Endothelial cell (in vitro differentiated cells): ENCODE results near the gene CHL1. TPM values are rescaled to one million over a fixed set of nuclear protein-coding genes. Genes with fewer than 3 reads are reported as not detected.

Source experiments
- DNase-seq: peaks from one replicate; pipeline ENCODE4 v3.0.0; 2021; ENCODE audit warnings: low spot score
- H3K27ac Mint-ChIP-seq: one replicate; pipeline ENCODE4 v1.8.0; 2021; ENCODE audit warnings: mixed read lengths, inconsistent platforms; ENCODE audit not compliant: unreplicated experiment
- H3K27me3 Mint-ChIP-seq: one replicate; pipeline ENCODE4 v1.8.0; 2021; ENCODE audit warnings: mild to moderate bottlenecking, moderate library complexity, mixed read lengths, inconsistent platforms; ENCODE audit not compliant: unreplicated experiment
- H3K36me3 Mint-ChIP-seq: one replicate; pipeline ENCODE4 v1.8.0; 2021; ENCODE audit warnings: mild to moderate bottlenecking, low read depth, mixed read lengths, inconsistent platforms; ENCODE audit not compliant: unreplicated experiment
- H3K4me1 Mint-ChIP-seq: one replicate; pipeline ENCODE4 v1.8.0; 2021; ENCODE audit warnings: mild to moderate bottlenecking, mixed read lengths, inconsistent platforms; ENCODE audit not compliant: unreplicated experiment
- H3K4me3 Mint-ChIP-seq: one replicate; pipeline ENCODE4 v1.8.0; 2021; ENCODE audit warnings: mild to moderate bottlenecking, mixed read lengths, inconsistent platforms; ENCODE audit not compliant: unreplicated experiment
- H3K9me3 Mint-ChIP-seq: one replicate; pipeline ENCODE4 v1.8.0; 2021; ENCODE audit warnings: mixed read lengths, inconsistent platforms; ENCODE audit not compliant: unreplicated experiment
- total RNA-seq: library from RNA; stranded (reverse); fragmentation: NEBNext Ultra II Directional; extraction: Animal tissue kit (Norgen Biotek cat#: 25700); gene quantifications from one replicate; pipeline ENCODE4 v1.2.1, GENCODE V29; 2021; ENCODE audit not compliant: unreplicated experiment
- TF ChIP-seq, protein P1 (sequence below): fragments of 200-600 bp; sonication (generic); IDR thresholded peaks from one replicate; pipeline ENCODE4 v1.5.0; 2021; ENCODE audit warnings: antibody characterized with exemption; ENCODE audit not compliant: unreplicated experiment

Gene CHL1
- total RNA-seq, 1 donor from 2014 or later: not detected

DNA sequence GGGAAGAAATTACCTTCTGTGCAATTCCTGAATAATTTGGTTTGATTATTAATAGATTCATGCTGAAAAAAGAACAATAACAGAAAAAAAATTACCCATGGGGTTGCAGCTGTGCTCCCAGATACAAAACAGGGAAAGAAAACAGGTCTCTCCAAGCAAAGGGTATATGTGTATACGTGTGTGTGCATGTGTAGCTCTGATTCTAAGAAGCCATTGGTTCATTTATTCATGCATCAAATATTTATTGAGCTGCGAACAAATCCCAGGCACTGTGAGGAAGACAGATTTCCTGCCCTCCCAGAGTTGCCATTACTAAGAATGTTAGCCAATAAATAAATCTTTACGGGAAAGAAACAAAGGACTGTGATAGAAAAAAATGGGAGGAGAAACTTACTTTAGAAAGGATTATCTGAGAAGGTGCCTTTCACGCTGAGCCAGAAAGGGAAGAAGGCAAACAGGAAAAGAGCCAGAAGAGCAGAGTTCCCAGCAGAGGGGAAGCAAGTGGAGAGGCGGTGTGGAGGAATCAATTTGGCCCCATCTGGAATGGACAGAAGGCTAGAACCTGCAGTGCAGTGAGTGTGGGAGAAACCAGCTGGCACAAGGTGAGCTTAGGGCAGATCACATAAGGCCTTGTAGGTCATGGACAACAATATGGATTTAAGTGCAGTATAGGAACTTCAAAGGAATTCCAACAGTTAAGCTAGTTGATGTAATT, 20.7 kb downstream of the CHL1 start:
- Mint-ChIP-seq H3K27me3 (peaks cover 1% of the 10 kb centered on the region), H3K9me3 (peaks cover 25% of the 10 kb centered on the region), H3K27ac (no peak overlapping the region), H3K36me3 (peaks cover 3% of the 10 kb centered on the region), H3K4me3 (no peak overlapping the region), H3K4me1 (no peaks in the 10 kb centered on the region)
- TF ChIP-seq, protein P1, sequence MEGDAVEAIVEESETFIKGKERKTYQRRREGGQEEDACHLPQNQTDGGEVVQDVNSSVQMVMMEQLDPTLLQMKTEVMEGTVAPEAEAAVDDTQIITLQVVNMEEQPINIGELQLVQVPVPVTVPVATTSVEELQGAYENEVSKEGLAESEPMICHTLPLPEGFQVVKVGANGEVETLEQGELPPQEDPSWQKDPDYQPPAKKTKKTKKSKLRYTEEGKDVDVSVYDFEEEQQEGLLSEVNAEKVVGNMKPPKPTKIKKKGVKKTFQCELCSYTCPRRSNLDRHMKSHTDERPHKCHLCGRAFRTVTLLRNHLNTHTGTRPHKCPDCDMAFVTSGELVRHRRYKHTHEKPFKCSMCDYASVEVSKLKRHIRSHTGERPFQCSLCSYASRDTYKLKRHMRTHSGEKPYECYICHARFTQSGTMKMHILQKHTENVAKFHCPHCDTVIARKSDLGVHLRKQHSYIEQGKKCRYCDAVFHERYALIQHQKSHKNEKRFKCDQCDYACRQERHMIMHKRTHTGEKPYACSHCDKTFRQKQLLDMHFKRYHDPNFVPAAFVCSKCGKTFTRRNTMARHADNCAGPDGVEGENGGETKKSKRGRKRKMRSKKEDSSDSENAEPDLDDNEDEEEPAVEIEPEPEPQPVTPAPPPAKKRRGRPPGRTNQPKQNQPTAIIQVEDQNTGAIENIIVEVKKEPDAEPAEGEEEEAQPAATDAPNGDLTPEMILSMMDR: no peak
- no peak for DNase-seq

DNA sequence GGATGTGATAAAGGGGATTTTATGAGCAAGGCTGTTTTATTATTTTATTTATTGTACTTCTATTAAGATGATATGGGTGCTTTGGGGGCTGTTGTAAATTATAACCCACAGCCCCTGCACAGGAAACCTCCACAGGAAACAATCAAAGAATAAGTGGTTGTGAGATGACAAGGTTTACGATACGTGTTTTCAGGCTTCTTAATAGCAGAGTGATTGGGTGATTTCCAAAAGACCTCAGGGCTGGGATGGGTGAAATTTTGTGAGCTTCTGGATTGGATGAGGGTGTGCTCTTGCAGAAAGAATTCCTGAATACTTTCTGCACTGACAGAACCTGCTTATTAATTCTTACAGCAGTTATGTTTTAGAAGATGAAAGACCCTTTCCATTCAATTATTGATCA, 21.4 kb downstream of the CHL1 start:
- peaks cover 1% of the 10 kb centered on the region for H3K27me3 Mint-ChIP-seq
- H3K9me3 Mint-ChIP-seq: peaks cover 32% of the 10 kb centered on the region
- TF ChIP-seq, protein P1: no peak
- DNase-seq: no peak
- H3K36me3 Mint-ChIP-seq: peaks cover 3% of the 10 kb centered on the region
- H3K4me1 Mint-ChIP-seq: no peaks in the 10 kb centered on the region
- no peak overlapping the region for H3K27ac Mint-ChIP-seq
- H3K4me3 Mint-ChIP-seq: no peak overlapping the region

DNA sequence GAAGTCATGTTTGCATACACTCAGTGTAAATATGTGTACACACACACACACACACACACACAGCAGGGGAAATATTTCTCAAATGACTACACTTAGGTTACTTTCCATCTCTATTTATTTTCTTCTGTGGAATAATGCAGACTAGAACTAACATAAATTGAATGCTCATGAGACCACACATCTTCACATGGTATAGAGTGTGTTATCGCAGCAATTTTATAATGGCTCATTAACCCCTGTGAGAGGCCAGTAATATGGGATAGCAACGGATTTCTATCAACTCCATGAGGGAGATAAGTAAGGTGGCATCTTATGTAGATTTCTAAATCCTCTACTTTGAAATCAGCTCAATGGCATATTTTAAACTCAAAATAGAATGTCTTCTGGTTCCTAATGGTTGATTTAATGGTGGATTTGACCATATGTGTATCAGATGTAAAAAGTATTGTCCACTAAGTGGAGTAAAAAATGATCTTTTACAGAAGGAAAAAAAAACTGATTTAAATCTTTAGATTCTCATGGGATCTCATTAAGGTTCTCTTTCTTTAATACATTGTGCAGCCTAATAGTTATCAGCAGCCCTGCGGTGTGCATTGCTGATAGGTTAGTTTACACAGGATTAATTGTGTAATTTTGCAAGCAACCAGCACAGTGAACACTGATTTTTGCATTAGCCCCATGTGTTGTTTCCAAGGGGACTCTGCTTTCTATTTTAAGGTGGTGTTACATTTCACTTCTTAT, 32.0 kb downstream of the CHL1 start:
- no peak for DNase-seq
- no peak overlapping the region for H3K4me3 Mint-ChIP-seq
- peaks cover 4% of the 10 kb centered on the region for H3K27me3 Mint-ChIP-seq
- H3K36me3 Mint-ChIP-seq: peaks cover 4% of the 10 kb centered on the region
- TF ChIP-seq, protein P1: no peak
- peaks cover 24% of the 10 kb centered on the region for H3K9me3 Mint-ChIP-seq
- H3K4me1 Mint-ChIP-seq: no peaks in the 10 kb centered on the region
- H3K27ac Mint-ChIP-seq: no peak overlapping the region

DNA sequence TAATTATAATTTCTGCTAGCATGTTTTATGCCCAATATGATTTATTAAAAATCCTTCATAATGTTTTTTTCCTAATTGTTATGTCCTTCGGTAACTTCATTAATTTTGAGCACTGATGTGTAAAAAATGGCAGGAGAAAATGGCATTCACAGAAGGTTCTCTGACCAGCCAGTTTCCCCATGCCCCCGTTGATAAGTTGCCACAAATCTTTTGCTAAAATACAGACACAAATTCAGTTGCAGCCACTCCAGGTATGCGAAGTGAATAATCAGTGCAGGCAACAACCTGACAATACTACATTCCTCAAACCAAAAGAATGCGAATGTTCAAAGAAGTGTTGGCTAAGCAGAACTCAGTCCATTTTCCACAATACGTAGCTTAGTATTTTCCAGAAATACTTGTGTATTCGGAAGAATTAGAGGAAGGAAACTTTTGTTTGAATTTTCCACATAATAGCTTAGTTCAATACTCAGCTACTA, 32.7 kb downstream of the CHL1 start:
- Mint-ChIP-seq H3K27me3 (peaks cover 4% of the 10 kb centered on the region), H3K4me3 (no peak overlapping the region), H3K36me3 (peaks cover 4% of the 10 kb centered on the region), H3K9me3 (peaks cover 24% of the 10 kb centered on the region), H3K27ac (no peak overlapping the region), H3K4me1 (no peaks in the 10 kb centered on the region)
- DNase-seq: no peak
- TF ChIP-seq, protein P1: no peak

DNA sequence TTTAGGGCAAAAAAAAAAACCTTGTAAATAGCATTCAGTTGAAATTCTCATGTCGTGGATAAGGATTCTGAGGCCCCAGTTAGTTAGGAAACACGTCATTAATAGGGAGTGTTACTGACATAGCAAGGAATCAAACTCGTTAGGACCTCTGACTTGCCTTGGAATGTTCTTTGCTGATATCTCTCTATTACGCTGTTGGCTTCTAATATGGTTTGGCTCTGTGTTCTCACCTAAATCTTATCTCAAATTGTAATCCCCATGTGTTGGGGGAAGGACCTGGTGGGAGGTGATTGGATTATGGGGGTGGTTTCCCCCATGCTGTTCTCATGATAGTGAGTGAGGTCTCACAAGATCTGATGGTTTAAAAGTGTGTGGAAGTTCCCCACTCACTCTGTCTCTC, 40.3 kb downstream of the CHL1 start:
- no peak for DNase-seq
- H3K27ac Mint-ChIP-seq: no peak overlapping the region
- peaks cover 13% of the 10 kb centered on the region for H3K9me3 Mint-ChIP-seq
- H3K4me1 Mint-ChIP-seq: no peaks in the 10 kb centered on the region
- H3K36me3 Mint-ChIP-seq: no peaks in the 10 kb centered on the region
- H3K27me3 Mint-ChIP-seq: no peaks in the 10 kb centered on the region
- TF ChIP-seq, protein P1: no peak
- H3K4me3 Mint-ChIP-seq: no peak overlapping the region
